ENCODE data around the gene CDH4.
"Not testable (repeated sequence)": the region's sequence is repeated elsewhere in the genome, so short reads cannot be mapped to it uniquely, and the experiment has no call there.

CDH4 gene

DNA sequence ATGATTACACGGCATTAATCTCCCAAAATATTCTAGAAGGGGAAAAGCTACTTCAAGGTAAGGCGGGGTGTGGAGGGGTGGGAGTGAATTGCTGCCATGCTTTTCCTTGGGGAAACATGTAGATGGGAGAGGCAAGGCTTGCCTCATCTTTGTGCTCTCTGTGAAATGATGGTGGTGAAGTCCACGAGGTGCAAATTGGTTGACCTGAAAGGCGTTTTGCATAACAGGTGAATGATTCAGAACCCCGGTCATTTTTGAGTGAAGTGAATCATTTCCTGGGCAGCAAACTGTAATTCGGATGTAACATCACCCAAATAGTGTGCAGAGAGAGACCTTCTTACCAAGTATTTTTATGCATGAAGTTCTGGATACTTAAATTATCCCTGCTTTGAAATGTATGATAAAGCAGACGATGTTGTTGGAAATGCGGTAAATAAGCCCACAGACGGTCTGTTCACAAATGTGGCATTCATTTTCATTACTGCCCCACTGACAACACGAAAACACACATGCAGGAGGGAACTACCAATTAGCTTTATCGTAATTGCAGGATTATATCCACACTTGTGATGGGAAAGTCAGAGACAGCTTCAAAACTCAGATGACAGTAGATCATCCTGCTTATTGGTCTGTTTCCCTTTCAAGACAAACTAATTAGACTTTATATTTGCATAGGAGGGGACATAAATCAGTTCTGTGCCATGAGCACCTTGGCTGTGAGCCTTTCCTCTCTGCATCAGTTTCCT lies 3.0 kb downstream of the CDH4 start:
- no peak for DNase-seq

DNA sequence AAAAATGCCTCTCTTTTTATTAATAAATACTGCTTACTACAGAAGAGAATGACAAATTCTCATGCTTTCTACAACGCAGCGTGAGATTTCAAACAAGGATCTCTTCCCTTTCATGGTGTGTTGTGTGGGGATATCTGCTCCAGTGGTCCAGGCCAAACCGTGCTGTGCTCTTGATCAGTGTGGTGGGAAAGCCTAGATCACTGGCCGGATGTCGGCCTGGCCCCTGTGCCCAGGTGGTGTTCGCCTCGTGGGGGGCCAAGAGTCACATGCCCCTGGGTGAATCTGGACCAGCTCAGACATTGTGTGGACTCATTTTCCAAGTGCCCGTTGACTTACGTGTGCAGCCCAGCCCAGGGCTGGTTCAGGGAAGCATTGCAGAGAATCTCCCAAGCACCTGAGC lies 4.3 kb downstream of the CDH4 start:
- no peak for DNase-seq

DNA sequence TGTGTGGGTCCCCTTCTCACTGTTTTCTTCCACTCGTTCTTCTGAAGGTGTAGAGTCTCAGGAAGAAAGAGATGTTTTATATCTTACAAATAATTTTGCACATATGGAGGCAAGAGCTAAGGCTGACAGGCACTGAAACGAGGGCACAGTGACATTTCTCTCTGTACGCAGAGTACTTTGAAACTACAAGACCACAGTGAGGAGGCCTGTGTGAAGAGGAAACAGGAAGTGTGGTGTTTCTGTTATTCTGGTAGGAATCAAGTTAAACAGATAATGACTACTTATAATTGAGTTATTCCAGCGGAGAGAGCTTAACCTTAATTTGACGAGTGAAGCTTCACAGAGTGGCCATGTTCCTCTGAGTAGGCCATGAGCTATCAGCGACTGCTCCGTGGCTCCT lies 4.8 kb downstream of the CDH4 start:
- DNase-seq: no peak

DNA sequence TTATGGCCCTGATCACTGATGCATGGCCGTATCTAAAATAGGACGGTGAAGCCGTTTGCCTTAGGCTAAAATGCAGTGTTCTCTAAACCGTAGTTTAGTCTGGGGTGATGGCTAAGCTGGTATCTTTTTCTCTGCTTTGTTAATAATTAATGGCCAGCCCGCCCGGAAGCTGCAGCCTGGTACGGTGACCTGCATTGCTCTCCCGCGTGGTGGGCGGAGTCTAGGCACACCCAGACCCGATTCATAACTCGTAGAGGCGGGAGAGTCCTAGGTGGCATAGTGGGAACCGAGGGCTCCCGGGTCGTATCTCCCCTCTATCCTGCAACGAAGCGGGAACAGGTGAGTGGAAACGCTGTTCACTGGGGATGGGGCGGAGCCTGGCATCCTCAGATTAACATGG lies 5.5 kb downstream of the CDH4 start:
- DNase-seq: no peak

DNA sequence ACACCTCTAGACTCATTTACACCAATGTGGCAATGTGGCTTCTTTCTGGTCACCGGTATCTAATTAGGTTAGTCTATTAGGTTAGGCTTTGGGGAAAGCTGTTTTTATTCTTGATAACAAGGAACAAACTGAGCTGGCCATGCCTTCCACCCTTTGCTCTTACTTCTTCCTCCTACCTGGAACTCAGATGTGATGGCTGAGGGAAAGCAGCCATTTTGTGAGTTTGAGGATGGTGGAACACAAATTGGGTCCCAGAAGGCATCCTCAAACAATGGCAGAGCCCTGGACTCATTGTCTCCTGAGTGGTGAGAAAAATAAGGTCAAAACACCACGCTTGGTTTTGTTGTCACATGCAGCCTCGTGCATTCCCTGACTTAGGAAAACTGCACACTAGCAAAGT lies 7.7 kb downstream of the CDH4 start:
- no peak for DNase-seq

DNA sequence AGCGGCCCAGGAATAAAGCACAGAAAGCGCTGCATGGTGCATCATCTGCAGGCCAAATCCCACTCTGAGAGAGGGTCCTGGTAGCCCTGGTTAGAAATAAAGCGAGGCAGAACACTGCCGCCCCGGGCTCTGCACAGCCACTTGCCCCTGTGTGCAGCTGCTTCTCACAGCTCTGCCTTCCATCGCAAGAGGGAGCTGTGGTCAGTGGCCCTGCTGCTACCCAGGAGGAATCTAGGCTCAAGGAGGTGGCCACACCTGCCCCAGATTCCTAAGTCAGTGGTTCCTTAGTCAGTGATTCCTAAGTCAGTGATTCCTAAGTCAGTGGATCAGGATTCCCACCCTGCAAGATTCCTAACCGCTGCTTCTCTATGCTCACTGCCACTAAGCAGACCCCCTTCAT lies 8.8 kb downstream of the CDH4 start:
- no peak for DNase-seq

DNA sequence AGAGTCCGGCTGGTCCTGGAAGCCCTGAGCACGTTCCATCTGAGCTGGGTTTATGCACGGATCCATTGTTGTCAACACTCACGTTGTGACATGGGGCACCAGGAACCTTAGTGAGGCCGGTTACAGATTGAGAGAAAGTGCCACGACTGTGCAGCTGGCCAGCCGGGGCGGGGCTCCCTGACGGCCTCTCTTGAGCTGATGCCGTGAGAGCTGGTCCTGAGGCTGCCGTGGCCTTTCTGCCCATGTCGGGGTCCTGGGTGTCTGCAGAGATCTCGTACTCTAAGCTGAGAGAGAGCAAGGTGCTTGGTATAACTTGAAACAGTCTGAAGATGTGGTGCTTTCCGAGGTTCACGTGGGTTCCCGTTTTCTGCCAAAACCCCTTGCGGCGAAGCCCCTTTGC lies 10.0 kb downstream of the CDH4 start:
- DNase-seq: no peak

DNA sequence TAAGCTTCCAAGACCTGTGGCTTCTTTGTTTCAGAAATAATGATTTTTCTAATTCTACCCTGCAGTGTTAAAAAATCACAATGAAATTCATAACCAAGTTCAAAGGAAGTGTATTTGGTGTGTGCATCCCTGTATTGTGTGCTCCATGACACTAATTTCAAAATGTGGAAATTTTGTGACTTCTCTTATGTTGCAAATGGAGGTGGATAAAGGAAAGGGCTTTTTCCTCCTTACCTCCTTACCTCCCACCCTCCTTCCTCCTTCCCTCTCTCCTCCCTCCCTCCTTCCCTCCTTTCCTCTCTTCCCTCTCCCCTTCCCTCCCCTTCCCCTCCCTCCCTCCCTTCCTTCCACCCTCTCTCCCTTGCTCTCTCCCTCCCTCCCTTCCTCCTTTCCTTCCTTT lies 10.5 kb downstream of the CDH4 start:
- no peak for DNase-seq

DNA sequence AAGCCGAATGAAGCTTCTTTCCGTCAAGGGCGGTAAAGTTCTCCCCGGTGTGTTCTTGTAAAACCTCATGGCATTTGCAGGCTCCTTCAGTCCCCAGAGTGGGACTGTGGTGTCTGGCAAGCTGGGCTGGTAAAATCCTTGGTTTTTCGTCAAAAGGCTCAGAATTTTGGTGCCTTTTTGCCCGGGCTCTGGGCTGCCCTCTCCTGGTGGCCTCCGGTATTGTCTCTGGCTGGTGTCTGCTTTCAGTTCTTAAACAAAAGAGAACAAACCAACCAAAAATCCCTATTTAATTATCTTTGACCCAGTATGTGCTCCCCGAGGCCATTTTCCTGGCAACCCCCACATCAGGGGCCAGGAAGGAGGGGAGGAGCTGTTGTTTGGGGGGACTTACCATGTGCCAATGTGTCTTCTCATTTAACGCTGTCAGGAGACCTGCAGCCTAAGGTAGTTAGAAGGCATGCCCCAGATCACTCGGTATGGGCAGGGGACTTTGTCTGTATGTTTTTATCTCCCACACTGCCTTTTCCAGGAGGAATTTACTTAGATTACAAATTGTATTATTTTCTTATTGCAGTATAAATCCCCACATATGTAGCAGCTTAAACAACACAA lies 11.1 kb downstream of the CDH4 start:
- no peak for DNase-seq

DNA sequence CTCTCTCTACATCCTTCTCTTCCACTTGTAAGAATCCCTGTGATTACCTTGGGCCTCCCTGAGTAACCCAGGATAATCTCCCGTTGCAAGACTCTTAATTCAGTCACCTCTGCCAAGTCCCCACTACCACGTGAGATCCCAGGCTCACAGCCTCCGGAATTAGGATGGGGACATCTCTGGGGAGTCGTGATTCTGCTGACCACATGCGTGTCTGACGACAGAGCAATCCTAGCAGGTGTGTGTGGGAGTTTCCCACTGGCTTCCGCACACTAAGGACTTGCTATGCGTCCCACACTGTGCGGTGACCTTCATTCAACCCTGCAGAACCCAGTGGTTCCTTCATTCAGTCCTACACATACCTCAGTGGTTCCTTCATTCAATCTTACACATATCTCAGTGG lies 11.9 kb downstream of the CDH4 start:
- no peak for DNase-seq

DNA sequence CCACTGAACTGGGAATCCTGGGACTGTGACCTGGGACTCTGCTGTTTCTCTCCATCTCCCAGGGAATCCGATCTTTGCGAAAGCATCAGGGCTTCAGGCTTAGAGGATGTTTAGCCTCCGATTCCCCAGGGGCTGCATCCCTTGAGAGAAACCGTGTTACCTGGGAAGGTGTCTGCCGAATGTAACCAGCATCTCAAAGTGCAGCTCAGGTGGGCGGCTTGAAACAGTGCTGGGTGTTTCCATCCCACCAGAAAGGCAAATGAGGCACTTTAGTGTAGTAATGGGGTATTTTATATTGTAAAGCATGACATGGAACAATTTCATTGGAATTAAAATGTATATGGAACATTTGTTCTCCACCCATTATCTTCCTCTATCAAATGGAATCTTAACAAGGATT lies 15.2 kb downstream of the CDH4 start:
- no peak for DNase-seq

DNA sequence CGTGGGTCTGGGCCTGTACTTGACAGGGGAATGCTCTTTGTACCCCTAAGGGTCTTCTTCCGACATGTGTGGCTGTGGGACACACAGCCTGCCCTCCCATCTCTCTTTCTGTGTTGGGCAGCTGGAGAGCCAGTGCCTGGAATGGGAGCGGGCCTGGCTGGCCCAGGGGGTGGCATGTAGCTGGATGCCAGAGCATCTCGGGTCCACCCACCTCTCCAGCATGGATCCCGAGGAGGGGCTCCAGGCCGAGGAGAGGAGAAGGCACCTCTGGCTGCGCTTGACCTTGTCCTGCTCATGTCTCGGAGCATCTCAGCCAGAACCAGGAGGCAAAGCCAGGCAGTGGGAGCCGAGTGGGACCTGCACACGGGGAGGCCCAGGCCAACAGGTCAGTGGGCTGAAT lies 16.0 kb downstream of the CDH4 start:
- no peak for DNase-seq

DNA sequence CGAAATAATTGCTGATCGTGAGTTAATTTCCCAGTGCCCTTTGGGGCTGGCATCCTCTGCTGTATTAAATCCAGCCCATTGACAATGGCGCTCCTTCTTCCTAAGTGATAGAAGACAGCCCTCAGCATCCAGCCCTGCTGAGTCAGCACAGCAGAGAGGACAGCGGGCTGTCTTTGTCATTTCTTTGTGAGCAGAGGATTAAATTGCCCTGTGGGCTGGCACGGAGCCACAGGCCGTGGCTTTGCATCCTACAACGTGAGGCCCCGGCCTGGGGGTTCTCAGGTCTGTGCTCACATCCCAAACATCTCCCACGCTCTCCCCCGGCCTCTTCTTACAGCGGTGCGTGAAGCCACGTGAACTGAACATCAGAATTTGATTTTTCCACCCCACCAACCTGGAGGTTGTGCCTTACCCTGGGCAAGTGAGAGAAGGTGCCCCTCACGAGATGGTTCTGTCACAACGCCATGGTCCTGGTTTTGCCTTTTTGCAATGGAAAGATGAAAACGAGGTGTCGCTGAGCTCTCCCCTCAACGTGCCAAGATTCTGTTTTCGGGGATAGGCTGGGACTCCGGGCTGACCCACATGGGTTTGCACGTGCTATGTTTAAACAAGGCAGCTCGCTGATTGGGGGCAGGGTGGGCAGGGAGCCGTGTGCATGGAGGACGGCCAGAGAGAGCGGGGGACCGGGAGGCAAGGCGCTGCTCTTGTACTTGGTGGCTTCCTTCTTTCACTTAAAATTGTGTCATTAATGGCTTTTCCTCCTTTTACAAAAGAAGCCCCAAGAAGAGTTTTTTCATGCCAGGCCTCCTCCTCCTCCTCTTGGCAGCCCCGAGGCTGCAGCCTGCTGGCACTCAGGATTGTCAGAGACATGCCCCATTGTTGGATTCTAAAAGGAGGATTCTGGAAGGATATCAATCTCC lies 19.5 kb downstream of the CDH4 start:
- DNase-seq: no peak

DNA sequence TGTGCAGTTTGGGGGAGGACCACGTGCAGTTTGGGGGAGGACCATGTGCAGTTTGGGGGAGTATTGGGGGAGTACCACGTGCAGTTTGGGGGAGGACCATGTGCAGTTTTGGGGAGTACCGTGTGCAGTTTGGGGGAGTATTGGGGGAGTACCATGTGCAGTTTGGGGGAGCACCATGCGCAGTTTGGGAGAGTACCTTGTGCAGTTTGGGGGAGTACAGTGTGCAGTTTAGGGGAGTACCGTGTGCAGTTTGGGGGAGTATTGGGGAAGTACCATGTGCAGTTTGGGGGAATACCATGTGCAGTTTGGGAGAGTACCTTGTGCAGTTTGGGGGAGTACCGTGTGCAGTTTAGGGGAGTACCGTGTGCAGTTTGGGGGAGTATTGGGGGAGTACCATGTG lies 21.0 kb downstream of the CDH4 start:
- not testable (repeated sequence) for DNase-seq

DNA sequence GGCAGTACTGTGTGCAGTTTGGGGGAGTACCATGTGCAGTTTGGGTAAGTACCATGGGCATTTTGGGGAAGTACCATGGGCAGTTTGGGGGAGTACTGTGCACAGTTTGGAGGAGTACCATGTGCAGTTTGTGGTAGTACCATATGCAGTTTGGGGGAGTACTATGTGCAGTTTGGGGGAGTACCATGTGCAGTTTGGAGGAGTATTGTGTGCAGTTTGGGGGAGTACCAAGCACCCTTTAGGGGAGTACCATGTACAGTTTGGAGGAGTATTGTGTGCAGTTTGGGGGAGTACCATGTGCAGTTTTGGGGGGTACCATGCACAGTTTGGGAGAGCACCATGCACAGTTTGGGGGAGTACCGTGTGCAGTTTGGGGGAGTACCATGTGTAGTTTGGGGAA lies 21.6 kb downstream of the CDH4 start:
- DNase-seq: not testable (repeated sequence)

DNA sequence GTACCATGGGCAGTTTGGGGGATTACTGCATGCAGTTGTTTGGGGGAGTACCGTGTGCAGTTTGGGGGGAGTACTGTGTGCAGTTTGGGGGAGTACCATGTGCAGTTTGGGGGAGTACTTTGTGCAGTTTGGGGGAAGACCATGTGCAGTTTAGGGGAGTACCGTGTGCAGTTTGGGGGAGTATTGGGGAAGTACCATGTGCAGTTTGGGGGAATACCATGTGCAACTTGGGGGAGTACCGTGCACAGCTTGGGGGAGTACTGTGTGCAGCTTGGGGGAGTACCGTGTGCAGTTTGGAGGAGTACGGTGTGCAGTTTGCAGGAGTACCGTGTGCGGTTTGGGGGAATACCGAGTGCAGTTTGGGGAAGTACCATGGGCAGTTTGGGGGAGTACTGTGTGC lies 22.3 kb downstream of the CDH4 start:
- DNase-seq: no peak

DNA sequence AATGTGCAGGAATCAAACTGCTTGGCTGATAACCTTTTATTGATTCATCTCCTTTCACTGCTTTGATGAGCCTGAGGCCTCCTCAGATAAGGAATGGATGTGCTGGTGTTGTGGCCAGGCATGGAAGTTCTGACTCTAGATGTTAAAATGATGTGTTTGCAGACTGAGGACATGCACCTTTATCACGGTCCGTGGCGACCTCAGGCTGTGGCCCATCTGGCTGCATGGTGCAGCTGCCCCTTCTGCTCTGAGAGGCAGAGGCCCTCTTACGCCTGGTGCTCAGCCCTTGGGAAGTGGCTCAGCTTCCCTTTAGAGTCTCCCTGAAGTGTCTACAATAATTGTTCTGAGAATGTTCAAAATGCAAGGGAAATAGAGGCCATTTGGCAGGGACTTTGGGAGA lies 26.2 kb downstream of the CDH4 start:
- DNase-seq: no peak

DNA sequence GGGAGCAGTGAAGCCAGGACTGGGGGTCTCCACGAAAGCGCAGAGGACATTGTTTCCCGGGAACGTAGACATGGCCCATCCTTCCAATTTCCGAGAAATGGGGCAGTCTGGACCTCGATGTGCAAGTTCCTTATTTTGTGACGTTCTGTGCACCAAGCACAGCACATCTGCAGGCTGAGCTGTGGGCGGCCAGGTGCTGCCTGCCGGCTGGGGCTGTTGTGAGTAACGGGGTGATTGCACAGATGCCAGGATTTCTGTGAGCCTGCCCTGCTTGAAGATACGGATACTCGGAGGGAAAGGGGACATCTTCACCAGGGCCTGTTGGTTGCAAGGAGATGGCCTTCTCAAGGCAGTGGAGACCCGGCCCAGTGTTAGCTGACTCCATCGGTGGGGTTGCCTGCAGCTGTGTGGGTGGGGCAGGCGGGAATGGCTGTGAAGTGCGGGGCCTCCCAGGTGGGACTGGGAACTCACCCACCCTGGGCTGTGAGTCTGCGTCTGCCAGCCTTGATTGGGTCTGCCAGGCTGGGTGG lies 27.6 kb downstream of the CDH4 start:
- DNase-seq: no peak

DNA sequence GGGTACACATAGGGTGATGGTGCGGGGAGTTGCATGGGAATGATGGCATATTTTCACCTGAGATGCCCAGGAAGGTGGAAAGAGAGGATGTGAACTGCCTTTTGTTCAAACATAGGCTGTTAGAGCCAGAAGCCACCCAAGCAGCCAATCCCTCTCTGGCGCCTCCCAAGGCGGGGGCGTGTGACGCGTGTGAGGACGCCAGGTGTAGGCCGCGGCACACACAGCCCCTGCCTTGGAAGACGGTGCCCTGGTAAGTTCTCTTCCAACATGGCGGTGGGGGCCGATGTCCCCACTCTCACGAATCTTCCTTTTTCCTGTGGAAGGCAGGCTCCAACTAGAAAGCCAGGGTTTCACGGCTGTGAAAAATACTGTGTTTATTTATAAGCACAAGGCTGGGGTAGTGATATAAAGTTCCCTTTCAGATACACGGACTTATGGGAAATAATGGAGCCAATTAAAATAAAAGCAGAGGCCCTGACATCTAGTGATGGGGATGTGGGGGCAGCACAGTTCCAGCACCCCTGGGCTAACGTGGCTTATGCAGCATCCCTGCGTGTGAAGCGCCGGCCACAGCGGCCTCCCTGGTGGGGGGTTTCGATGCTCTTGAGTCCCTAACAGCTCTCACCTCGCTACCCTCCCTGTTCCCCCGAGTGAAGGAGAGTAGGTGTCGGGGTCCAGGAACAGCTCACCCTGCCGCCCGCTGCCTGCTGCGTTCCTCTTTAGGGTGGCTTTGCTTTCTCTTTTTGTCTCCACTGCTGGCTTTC lies 28.3 kb downstream of the CDH4 start:
- DNase-seq: no peak

DNA sequence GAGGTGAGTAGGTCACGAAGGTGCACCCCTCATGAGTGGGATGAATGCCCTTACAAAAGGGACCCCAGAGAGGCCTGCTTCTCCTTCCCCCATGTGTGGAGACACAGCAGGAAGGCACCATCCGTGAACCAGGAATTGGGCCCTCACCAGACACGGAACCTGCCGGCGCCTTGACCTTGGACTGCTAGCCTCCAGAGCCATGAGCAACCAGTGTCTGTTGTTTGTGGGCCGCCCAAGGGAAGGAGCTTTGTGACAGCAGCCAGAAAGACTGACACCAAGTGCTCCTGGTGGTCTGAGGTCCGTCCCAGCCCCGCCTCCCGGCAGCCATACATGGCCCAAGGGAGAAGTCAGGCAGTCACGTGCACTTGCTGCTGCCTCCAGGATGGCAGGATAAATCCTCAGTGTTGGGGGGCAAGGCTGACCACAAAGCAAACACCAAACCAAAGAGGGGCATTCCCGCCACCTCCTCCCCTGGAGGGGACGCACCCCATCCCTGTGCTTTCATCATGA lies 29.3 kb downstream of the CDH4 start:
- no peak for DNase-seq

DNA sequence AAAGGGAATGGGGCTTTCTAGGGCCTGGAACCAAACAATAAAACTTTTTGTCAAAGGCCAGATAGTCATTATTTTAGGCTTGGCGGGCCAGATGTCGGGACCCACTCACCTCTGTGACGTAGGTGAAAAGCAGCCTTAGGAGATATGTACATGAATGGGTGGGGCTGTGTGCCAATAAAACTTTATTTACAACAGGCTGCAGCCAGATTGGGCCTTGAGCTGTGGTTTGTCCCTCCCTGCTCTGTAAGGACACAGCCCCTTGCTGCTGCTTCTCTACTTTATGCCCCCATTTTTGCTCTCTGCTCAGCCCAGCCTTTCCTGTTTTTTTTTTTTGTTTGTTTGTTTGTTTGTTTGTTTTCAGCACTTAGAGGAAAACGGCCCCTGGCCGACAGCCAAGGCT lies 32.7 kb downstream of the CDH4 start:
- no peak for DNase-seq

DNA sequence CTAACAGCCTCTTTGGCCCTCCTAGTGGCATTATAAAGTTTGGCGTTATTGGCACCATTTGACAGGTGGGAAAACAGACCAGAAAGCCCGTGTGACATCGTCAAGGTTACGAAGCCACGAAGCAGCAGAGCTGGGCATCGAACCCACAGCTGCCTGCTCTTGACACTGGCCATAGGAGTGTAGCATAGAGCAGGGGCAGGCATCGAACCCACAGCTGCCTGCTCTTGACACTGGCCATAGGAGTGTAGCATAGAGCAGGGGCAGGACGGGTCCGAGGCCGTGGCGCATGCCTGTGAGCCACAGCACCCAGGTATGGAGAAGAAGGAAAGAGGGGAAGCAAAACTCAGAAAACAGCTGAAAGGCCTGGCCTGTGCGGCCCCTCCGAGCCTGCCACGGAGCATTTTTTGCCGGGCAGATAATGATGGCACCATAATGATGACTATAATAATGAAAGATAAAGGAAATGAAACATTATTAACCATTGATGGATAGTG lies 33.1 kb downstream of the CDH4 start:
- DNase-seq: no peak

DNA sequence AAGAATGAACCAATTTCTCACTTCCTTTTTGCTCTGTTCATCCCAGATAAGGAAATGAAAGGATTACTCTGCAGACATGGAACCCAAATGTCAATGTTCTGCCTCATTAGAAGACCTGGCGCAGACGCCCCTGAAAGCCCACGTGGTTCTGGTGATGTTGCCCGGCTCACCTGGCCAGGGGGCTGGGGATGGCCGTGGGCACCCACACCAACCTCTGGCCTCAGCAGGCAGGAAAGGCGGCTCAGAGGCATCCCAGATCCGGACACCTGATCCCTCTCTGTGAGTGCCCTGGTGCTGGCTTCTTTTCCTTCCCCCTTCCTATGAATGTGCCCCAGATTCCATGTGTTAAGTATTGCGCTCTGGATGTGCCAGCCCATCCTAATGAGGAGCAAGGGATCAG lies 33.6 kb downstream of the CDH4 start:
- no peak for DNase-seq

All from KG1 (cell line).